ENCODE measurements around the gene SEMA3D. TPM values are rescaled to one million over a fixed set of nuclear protein-coding genes. Genes with fewer than 3 reads are reported as not detected.

The SEMA3D gene
- total RNA-seq, 1 experiment from 2014 or later: 23.3 TPM

- Histone ChIP-seq H3K4me3 (ENCODE audit: low read depth, low read length, poor library complexity, severe bottlenecking) (peak overlapping the region; percentile 84), H3K4me1 (ENCODE audit: insufficient read depth, low read length, poor library complexity, severe bottlenecking) (peaks cover 15% of the 10 kb centered on the region), H3K27ac (ENCODE audit: low read depth, low read length, poor library complexity, severe bottlenecking) (peak overlapping the region; percentile 84), H3K36me3 (ENCODE audit: insufficient read depth, low read length, poor library complexity, severe bottlenecking) (no peaks in the 10 kb centered on the region), H3K27me3 (replicated peaks; ENCODE audit: insufficient read depth, low read depth, low read length, poor library complexity) (no peaks in the 10 kb centered on the region), H3K9me3 (ENCODE audit: low read depth, low read length, poor library complexity, severe bottlenecking) (peaks cover 13% of the 10 kb centered on the region)
- DNase-seq (ENCODE audit: low spot score): peak; percentile 64
- BruUV-seq (replicated peaks): no TSS peak
- no peak for TF ChIP-seq EZH2 (IDR thresholded peaks at IDR 0.05; ENCODE audit: borderline replicate concordance, low read depth, low read length, poor library complexity, severe bottlenecking)
- no peak for TF ChIP-seq CTCF (conservative IDR thresholded peaks at IDR 0.05; ENCODE audit: low read depth, low read length)
- CTCF ChIA-PET: interaction anchor here (0.6 to 1.2 kb wide), 3 partner anchors 36 to 154 kb away, joined by 3 to 5 read pairs (median 4); no protein-coding TSS in a partner anchor
- POLR2A ChIA-PET (ENCODE audit: low non-redundant PET): interaction anchor here (0.6 kb wide), 1 partner anchor 989 kb away, joined by 3 read pairs; no protein-coding TSS in a partner anchor
- intact Hi-C loops (cut with micrococcal nuclease; ENCODE audit: unreplicated experiment): loop anchor here (5.0 kb wide), 2 partner anchors 562 to 642 kb away; no protein-coding TSS in a partner anchor
Measured at GRCh38 chr7:85184599-85185423, 2.0 kb downstream of the SEMA3D start.

GRCh38 chr7:85183296-85183695, 3.6 kb downstream of the SEMA3D start:
- ChIA-PET CTCF (no interaction called here), POLR2A (ENCODE audit: low non-redundant PET) (no interaction called here)
- intact Hi-C loops (cut with micrococcal nuclease; ENCODE audit: unreplicated experiment): no loop called here
- TF ChIP-seq CTCF (conservative IDR thresholded peaks at IDR 0.05; ENCODE audit: low read depth, low read length) (no peak), EZH2 (IDR thresholded peaks at IDR 0.05; ENCODE audit: borderline replicate concordance, low read depth, low read length, poor library complexity, severe bottlenecking) (no peak)
- Histone ChIP-seq H3K27ac (ENCODE audit: low read depth, low read length, poor library complexity, severe bottlenecking) (no peak overlapping the region), H3K9me3 (ENCODE audit: low read depth, low read length, poor library complexity, severe bottlenecking) (peaks cover 25% of the 10 kb centered on the region), H3K27me3 (replicated peaks; ENCODE audit: insufficient read depth, low read depth, low read length, poor library complexity) (no peaks in the 10 kb centered on the region), H3K4me1 (ENCODE audit: insufficient read depth, low read length, poor library complexity, severe bottlenecking) (peaks cover 13% of the 10 kb centered on the region), H3K36me3 (ENCODE audit: insufficient read depth, low read length, poor library complexity, severe bottlenecking) (no peaks in the 10 kb centered on the region), H3K4me3 (ENCODE audit: low read depth, low read length, poor library complexity, severe bottlenecking) (no peak overlapping the region)
- no peak for DNase-seq (ENCODE audit: low spot score)
- no TSS peak for BruUV-seq (replicated peaks)

GRCh38 chr7:85178531-85179298, 8.1 kb downstream of the SEMA3D start:
- BruUV-seq (replicated peaks): no TSS peak
- peak; percentile 24 for DNase-seq (ENCODE audit: low spot score)
- Histone ChIP-seq H3K4me3 (ENCODE audit: low read depth, low read length, poor library complexity, severe bottlenecking) (no peak overlapping the region), H3K9me3 (ENCODE audit: low read depth, low read length, poor library complexity, severe bottlenecking) (peaks cover 25% of the 10 kb centered on the region), H3K36me3 (ENCODE audit: insufficient read depth, low read length, poor library complexity, severe bottlenecking) (no peaks in the 10 kb centered on the region), H3K27ac (ENCODE audit: low read depth, low read length, poor library complexity, severe bottlenecking) (no peak overlapping the region), H3K27me3 (replicated peaks; ENCODE audit: insufficient read depth, low read depth, low read length, poor library complexity) (no peaks in the 10 kb centered on the region), H3K4me1 (ENCODE audit: insufficient read depth, low read length, poor library complexity, severe bottlenecking) (peaks cover 2% of the 10 kb centered on the region)
- intact Hi-C loops (cut with micrococcal nuclease; ENCODE audit: unreplicated experiment): no loop called here
- ChIA-PET POLR2A (ENCODE audit: low non-redundant PET) (no interaction called here), CTCF (no interaction called here)
- no peak for TF ChIP-seq CTCF (conservative IDR thresholded peaks at IDR 0.05; ENCODE audit: low read depth, low read length)
- TF ChIP-seq EZH2 (IDR thresholded peaks at IDR 0.05; ENCODE audit: borderline replicate concordance, low read depth, low read length, poor library complexity, severe bottlenecking): no peak

All from A673 (cell line).